Keratinocyte (primary cell): Measurements from ENCODE around the gene HCST.

ENCODE experiments used
- CTCF ChIP-seq, 3 experiments: IDR thresholded peaks in 1 of 3; conservative IDR thresholded peaks in 1 of 3; optimal IDR thresholded peaks in 1 of 3; 2 replicates in 2 of 3; 3 replicates in 1 of 3; pipeline versions ENCODE3 to v1.5.1; 2011; ENCODE audit warnings: low read length in 3 of 3, mild to moderate bottlenecking in 3 of 3, moderate library complexity in 2 of 3, control low read depth in 1 of 3, inconsistent platforms in 1 of 3; ENCODE audit not compliant: insufficient read depth in 2 of 3; ENCODE audit errors: extremely low read depth in 1 of 3
- EZH2 ChIP-seq: IDR thresholded peaks from one replicate; pipeline ENCODE4 v1.6.1; 2012; ENCODE audit warnings: inconsistent platforms, mild to moderate bottlenecking, low read length, moderate library complexity

GRCh38 chr19:35911173-35911572, 8.8 kb downstream of the HCST start:
- TF ChIP-seq CTCF (optimal IDR thresholded peaks at IDR 0.05 in 1 of 3, IDR thresholded peaks at IDR 0.05 in 1 of 3, conservative IDR thresholded peaks at IDR 0.05 in 1 of 3; ENCODE audit: extremely low read depth in 1 of 3, insufficient read depth in 2 of 3, low read length in 3 of 3), result no peak
- no peak for TF ChIP-seq EZH2
